ENCODE data around the gene ADGRB2. TPM values are rescaled to one million over a fixed set of nuclear protein-coding genes. Genes with fewer than 3 reads are reported as not detected.

The ADGRB2 gene
- total RNA-seq, 2 experiments from 2014 or later, result 0.39 to 0.71 TPM

DNA sequence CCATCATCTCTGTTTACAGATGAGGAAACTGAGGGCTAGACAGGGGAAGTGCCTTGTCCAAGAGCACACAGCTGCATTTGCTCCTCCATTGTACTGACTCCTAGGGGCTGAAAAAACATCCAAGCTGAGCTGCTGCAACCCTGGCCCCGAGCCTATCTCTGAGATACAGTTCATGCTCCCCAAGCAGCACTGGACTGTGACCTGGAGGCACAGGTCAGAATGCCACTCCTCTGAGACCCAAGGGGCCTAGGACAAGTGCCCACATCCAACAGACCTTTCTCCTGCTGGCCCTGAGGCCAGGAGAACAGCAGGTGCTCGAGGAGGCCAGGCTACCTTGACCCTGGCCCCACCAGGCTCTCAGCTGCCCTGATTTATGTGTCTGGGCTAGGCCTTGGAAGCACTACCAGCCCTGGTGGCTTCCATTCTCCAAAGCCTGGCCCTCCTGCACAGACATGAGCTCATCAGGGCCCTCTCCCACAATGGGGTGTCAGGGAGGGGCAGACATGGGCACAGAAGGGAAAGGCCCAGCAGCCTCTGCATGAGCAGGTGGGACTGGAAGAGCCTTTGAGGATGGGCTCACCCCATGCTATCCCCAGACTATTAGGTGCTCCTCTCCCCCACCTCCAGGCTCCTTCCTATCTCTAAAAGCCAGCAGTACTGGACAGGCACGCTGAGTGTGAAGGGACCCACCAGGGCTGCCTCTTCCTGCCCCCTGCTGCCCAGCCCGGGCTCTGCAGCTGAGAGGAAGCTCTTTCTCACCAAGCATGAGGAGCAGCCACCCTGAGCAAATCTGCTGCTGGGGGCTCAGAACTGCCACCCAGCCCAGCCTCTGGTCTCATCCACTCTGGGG, 18.8 kb downstream of the ADGRB2 start:
- no peak overlapping the region for H3K4me3 Mint-ChIP-seq
- no peak overlapping the region for H3K27ac Mint-ChIP-seq
- DNase-seq (peak in 10 of 14 experiments; percentile 17 to 61 (median 46)), ATAC-seq (ENCODE audit: poor library complexity) (peak; percentile 80)
- no peak overlapping the region for H3K27ac ChIP-seq (ENCODE audit: low read depth in 1 of 2, low read length in 2 of 2)
- intact Hi-C loops (cut with DNase I, micrococcal nuclease), result no loop called here
- POLR2A ChIA-PET, result interaction anchor here (1.7 kb wide), 1 partner anchor 44 kb away, joined by 4 read pairs; no protein-coding TSS in a partner anchor
- peaks cover 33% of the 10 kb centered on the region for H3K4me1 ChIP-seq (ENCODE audit: insufficient read depth, low read length)
- H3K9me3 ChIP-seq (ENCODE audit: control insufficient read depth in 1 of 2, insufficient read depth in 1 of 2, low read length in 2 of 2), result no peaks in the 10 kb centered on the region
- H3K36me3 ChIP-seq (ENCODE audit: insufficient read depth, low read length), result no peaks in the 10 kb centered on the region
- TF ChIP-seq, protein P1, sequence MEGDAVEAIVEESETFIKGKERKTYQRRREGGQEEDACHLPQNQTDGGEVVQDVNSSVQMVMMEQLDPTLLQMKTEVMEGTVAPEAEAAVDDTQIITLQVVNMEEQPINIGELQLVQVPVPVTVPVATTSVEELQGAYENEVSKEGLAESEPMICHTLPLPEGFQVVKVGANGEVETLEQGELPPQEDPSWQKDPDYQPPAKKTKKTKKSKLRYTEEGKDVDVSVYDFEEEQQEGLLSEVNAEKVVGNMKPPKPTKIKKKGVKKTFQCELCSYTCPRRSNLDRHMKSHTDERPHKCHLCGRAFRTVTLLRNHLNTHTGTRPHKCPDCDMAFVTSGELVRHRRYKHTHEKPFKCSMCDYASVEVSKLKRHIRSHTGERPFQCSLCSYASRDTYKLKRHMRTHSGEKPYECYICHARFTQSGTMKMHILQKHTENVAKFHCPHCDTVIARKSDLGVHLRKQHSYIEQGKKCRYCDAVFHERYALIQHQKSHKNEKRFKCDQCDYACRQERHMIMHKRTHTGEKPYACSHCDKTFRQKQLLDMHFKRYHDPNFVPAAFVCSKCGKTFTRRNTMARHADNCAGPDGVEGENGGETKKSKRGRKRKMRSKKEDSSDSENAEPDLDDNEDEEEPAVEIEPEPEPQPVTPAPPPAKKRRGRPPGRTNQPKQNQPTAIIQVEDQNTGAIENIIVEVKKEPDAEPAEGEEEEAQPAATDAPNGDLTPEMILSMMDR (IDR thresholded peaks at IDR 0.05), result peak; percentile 49
- H3K36me3 Mint-ChIP-seq (ENCODE audit: low read depth), result no peaks in the 10 kb centered on the region
- no peaks in the 10 kb centered on the region for H3K9me3 Mint-ChIP-seq
- H3K4me3 ChIP-seq (ENCODE audit: low read length), result no peak overlapping the region
- no peaks in the 10 kb centered on the region for H3K27me3 ChIP-seq (ENCODE audit: control insufficient read depth in 1 of 2, insufficient read depth in 2 of 2, low read length in 2 of 2)
- CTCF ChIA-PET, result interaction anchor here (1.0 to 2.0 kb wide), 4 partner anchors 15 to 75 kb away, joined by 3 to 7 read pairs (median 5); no protein-coding TSS in a partner anchor
- H3K4me1 Mint-ChIP-seq (ENCODE audit: low read depth), result no peaks in the 10 kb centered on the region
- no peaks in the 10 kb centered on the region for H3K27me3 Mint-ChIP-seq

DNA sequence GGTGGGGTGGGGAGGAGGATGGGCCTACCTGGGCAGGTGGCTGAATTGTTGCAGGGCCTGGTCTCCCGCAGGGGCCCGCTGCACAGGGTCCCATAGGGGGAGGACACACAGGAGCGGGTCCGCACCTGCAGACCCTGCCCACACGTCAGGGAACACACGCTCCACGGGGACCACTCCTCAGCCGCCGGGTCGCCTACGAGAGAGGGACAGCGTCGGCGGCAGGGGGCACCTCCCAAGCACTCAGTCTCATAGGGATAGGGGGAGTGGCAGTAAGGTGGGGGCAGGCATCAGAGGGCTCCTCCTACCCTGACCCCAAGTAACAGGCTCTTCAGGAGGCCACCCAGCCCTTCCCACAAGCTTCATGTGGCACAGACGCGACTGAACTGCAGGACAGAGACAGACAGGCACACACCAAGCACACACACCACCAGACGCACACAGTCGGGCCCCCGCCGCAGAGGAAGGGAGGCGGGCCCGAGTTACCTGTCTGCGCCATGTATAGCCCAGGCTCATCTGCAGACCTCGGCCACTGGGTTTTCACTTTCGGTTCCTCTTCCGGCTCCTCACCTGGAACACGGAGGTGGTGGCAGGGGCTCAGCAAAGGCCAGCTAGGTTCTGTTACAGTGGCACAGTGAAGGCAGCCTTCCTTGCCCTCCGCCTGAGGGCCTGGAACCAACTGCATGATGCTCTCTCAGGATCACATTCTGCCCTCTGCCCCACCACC, 19.8 kb downstream of the ADGRB2 start:
- TF ChIP-seq, protein P1 (IDR thresholded peaks at IDR 0.05), result no peak
- Mint-ChIP-seq H3K9me3 (no peaks in the 10 kb centered on the region), H3K27ac (no peak overlapping the region), H3K4me1 (ENCODE audit: low read depth) (peaks cover 6% of the 10 kb centered on the region), H3K36me3 (ENCODE audit: low read depth) (no peaks in the 10 kb centered on the region), H3K4me3 (no peak overlapping the region), H3K27me3 (no peaks in the 10 kb centered on the region)
- DNase-seq, result peak in 2 of 14 experiments; percentile 34 to 42
- H3K4me1 ChIP-seq (ENCODE audit: insufficient read depth, low read length), result peaks cover 37% of the 10 kb centered on the region
- no peak for ATAC-seq (ENCODE audit: poor library complexity)
- intact Hi-C loops (cut with DNase I, micrococcal nuclease), result no loop called here
- no peaks in the 10 kb centered on the region for H3K27me3 ChIP-seq (ENCODE audit: control insufficient read depth in 1 of 2, insufficient read depth in 2 of 2, low read length in 2 of 2)
- POLR2A ChIA-PET, result interaction anchor here (1.7 kb wide), 1 partner anchor 45 kb away, joined by 4 read pairs; no protein-coding TSS in a partner anchor
- H3K4me3 ChIP-seq (ENCODE audit: low read length), result no peak overlapping the region
- no peaks in the 10 kb centered on the region for H3K9me3 ChIP-seq (ENCODE audit: control insufficient read depth in 1 of 2, insufficient read depth in 1 of 2, low read length in 2 of 2)
- no peaks in the 10 kb centered on the region for H3K36me3 ChIP-seq (ENCODE audit: insufficient read depth, low read length)
- no peak overlapping the region for H3K27ac ChIP-seq (ENCODE audit: low read depth in 1 of 2, low read length in 2 of 2)
- CTCF ChIA-PET, result interaction anchor here (1.0 to 2.0 kb wide), 3 partner anchors 16 to 74 kb away, joined by 3 to 7 read pairs (median 4); no protein-coding TSS in a partner anchor

DNA sequence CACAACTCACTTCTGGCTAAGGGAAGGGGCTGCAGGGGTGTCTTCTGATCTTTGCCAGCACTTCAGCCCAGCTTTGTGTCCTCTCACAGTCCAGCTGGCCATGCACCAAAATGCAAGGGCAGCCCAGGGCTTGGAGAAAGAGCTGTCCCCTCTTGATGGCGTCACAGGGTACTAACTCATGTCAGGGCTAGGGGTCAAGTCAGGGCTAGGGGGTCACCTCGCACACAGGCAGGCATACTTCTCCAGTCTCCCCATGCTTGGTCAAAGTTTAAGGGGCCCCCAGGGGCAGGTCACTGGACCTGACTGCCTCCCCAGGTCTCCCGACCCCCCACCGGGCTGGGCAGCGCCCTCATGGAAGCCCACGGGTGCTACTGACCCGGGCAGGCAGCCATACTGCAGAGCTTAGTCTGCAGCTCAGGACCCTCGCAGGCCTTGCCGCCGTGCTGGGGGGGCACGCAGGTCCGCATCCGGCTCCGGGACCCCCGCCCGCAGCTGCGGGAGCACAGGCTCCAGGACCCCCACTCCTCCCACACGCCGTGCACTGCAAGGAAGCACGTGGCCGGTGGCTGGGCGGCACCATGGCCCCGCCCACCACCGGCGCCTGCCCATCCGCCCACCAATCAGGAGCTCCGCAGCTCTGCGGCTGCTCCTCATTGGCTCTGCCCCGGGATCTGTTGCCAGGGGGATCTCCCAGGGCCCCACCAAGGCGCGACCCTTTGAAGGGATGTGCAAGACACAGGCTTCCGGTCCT, 21.5 kb downstream of the ADGRB2 start:
- CTCF ChIA-PET, result interaction anchor here (0.8 kb wide), 1 partner anchor 46 kb away, joined by 3 read pairs; no protein-coding TSS in a partner anchor
- H3K27me3 Mint-ChIP-seq, result no peaks in the 10 kb centered on the region
- no peak overlapping the region for H3K4me3 Mint-ChIP-seq
- no peak overlapping the region for H3K27ac ChIP-seq (ENCODE audit: low read depth in 1 of 2, low read length in 2 of 2)
- TF ChIP-seq, protein P1 (IDR thresholded peaks at IDR 0.05), result no peak
- no peaks in the 10 kb centered on the region for H3K27me3 ChIP-seq (ENCODE audit: control insufficient read depth in 1 of 2, insufficient read depth in 2 of 2, low read length in 2 of 2)
- peaks cover 46% of the 10 kb centered on the region for H3K4me1 ChIP-seq (ENCODE audit: insufficient read depth, low read length)
- DNase-seq (no peak), ATAC-seq (ENCODE audit: poor library complexity) (no peak)
- H3K4me3 ChIP-seq (ENCODE audit: low read length), result no peak overlapping the region
- POLR2A ChIA-PET, result no interaction called here
- H3K9me3 Mint-ChIP-seq, result no peaks in the 10 kb centered on the region
- intact Hi-C loops (cut with DNase I, micrococcal nuclease), result loop anchor here in 1 of 2 experiments (2.0 kb wide), 1 partner anchor 24 kb away; no protein-coding TSS in a partner anchor
- H3K36me3 Mint-ChIP-seq (ENCODE audit: low read depth), result no peaks in the 10 kb centered on the region
- H3K4me1 Mint-ChIP-seq (ENCODE audit: low read depth), result peaks cover 7% of the 10 kb centered on the region
- H3K27ac Mint-ChIP-seq, result no peak overlapping the region
- no peaks in the 10 kb centered on the region for H3K9me3 ChIP-seq (ENCODE audit: control insufficient read depth in 1 of 2, insufficient read depth in 1 of 2, low read length in 2 of 2)
- H3K36me3 ChIP-seq (ENCODE audit: insufficient read depth, low read length), result no peaks in the 10 kb centered on the region

Data from CD4-positive, alpha-beta T cell (primary cell).